ENCODE results near the gene OR51E2.

The OR51E2 gene

DNA sequence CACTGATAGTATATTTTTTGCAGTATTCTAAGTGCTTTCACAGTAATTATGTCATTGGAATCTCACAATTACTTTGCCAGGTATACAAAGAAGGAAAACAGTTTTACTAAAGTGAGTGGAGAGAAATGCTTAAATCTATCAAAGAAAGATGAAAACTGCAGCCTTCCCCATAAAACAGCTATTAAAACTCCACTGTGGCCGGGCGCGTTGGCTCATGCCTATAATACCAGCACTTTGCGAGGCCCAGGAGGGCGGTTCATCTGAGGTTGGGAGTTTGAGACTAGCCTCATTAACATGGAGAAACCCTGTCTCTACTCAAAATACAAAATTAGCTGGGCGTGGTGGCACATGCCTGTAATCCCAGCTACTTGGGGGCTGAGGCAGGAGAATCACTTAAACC, 34.8 kb downstream of the OR51E2 start:
- DNase-seq: no peak

DNA sequence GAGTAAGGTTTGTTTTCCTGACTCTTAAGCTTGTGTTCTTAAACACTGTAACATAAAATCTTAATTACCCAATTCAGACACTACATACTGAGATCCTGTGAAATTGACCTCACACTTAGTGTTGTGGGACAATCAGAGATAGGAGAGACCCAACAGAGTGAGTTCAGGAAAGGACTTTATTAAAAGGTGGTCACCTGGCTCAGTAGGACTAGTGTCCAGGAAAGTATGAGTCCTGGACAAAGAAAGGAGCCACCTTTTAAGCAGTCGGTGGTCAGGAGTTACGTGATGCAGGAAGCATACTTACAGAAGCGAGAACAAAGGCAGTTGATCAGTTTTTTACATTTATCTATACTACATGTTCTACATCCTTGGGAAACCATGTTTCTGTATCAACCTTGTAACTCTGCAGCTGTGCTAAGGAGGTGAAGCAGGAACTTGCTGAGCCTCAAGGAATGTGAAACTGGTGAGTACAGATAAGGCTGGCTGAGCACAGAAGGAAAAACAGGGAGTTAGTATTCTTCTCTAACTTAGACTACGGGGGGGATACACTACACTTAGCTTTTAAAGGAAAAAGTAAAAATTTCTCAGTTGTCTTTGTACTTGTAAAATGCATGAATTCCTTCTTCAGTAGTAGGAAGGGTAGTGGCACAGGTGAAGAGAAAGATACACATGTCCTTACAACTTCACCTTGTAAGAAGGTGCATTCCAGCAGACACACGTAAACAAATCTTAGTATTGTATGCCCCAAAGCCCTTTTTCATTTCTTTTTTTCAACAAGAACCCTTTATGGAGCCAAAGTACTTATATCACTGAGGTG, 38.8 kb downstream of the OR51E2 start:
- DNase-seq: no peak

- DNase-seq: no peak
Measured at GRCh38 chr11:4654635-4655369, 42.9 kb downstream of the OR51E2 start.

DNA sequence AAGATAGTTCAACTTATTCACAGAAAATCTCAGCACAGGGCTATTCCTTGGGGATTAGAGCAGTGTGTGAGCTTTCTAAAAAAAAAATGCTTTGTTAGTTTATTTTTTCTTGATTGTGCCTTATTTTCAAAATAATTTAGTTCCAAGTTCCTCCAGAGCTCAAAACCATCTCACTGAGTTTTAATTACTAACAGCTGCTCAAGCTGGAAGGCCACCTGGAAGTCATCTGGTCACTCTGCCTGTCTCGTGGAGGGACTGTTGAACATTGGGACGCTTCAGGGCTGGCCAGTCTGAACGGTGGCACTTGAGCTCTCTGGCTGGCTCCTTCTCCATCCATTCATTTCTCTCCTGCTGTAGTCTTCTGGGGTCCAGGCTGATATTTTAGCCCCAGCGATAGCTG, 49.9 kb downstream of the OR51E2 start:
- DNase-seq: no peak

DNA sequence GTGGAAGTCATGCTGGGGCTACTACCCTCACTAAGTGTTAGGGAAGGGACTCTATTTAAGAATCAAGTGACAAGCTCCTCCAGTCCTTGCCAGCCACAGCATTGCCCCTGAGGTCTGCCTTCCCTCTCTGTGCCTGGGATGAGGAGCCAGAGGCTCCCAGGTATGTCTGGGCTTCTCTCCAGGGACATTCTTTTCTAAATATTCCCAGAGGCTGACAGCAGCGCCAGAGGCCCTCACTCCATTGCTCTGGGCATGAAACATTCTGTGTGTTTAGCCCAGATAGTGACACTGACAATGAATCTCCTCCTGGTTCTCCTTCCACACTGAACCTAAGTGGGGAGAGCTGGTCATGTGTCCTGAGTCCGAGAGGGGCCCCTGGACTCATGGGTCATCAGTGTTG, 51.7 kb downstream of the OR51E2 start:
- no peak for DNase-seq

- no peak for DNase-seq
Measured at GRCh38 chr11:4644233-4644632, 53.4 kb downstream of the OR51E2 start.

DNA sequence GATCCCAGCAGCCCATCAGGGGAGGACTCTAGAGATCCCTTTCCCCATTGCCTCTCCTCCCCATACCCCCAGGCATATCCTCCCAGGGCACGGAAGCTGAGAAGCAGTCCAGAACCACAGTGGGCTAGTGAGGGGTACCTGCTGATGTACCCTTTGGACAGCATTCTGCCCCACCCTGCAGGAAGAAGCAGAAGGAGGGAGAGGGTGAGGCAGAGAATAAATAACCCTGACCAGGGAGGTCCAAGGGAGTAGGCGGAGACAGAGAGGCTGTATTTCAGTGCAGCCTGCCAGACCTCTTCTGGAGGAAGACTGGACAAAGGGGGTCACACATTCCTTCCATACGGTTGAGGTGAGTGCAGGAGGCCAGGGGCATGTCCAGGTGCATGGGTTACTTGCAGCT, 54.0 kb downstream of the OR51E2 start, which contains the start of gene OR51E1:
Gene OR51E1, plus strand, starts transcription at position 301 of the 400 bp plus-strand sequence. CDS start 8,545 bp downstream, outside the sequence.
- DNase-seq: no peak

- no peak for DNase-seq
Measured at GRCh38 chr11:4643076-4643475, 54.6 kb downstream of the OR51E2 start.

GRCh38 chr11:4642043-4642442, 55.6 kb downstream of the OR51E2 start:
- DNase-seq: no peak

GRCh38 chr11:4641501-4641900, 56.2 kb downstream of the OR51E2 start:
- DNase-seq: no peak

DNA sequence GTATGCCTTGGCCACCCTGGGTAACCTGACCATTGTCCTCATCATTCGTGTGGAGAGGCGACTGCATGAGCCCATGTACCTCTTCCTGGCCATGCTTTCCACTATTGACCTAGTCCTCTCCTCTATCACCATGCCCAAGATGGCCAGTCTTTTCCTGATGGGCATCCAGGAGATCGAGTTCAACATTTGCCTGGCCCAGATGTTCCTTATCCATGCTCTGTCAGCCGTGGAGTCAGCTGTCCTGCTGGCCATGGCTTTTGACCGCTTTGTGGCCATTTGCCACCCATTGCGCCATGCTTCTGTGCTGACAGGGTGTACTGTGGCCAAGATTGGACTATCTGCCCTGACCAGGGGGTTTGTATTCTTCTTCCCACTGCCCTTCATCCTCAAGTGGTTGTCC, 57.7 kb downstream of the OR51E2 start:
- DNase-seq: no peak

- DNase-seq: no peak
Measured at GRCh38 chr11:4637662-4638047, 60.0 kb downstream of the OR51E2 start.

GRCh38 chr11:4636962-4637661, 60.5 kb downstream of the OR51E2 start, which contains the start of gene OR51D1:
Gene OR51D1, plus strand, starts transcription at chr11:4637477. Its CDS starts 2,314 bp downstream, at chr11:4639791.
- peak; percentile 69 for DNase-seq

- no peak for DNase-seq
Measured at GRCh38 chr11:4636136-4636535, 61.5 kb downstream of the OR51E2 start.
